HEK293T (cell line): ENCODE measurements around the gene CD79B.

Source experiments
- BHLHE40 ChIP-seq: fragments of 450-650 bp; IDR thresholded peaks from 2 replicates; pipeline ENCODE4 v1.6.1; 2016; ENCODE audit warnings: mild to moderate bottlenecking, moderate library complexity, borderline replicate concordance
- CTBP1 ChIP-seq: fragments of 450-650 bp; IDR thresholded peaks from 2 replicates; pipeline ENCODE4 v1.6.1; 2016; ENCODE audit warnings: borderline replicate concordance
- ELF4 ChIP-seq: fragments of 450-650 bp; IDR thresholded peaks from 2 replicates; pipeline ENCODE4 v1.6.1; 2017; ENCODE audit warnings: antibody characterized with exemption
- FOXA1 ChIP-seq: fragments of 450-650 bp; IDR thresholded peaks from 2 replicates; pipeline ENCODE4 v1.6.1; 2016; ENCODE audit warnings: mild to moderate bottlenecking
- FOXM1 ChIP-seq: fragments of 450-650 bp; IDR thresholded peaks from 2 replicates; pipeline ENCODE4 v1.6.1; 2017; ENCODE audit warnings: mild to moderate bottlenecking, borderline replicate concordance
- HDGF ChIP-seq: fragments of 450-650 bp; IDR thresholded peaks from 2 replicates; pipeline ENCODE4 v1.6.1; 2017; ENCODE audit warnings: antibody characterized with exemption, borderline replicate concordance
- L3MBTL2 ChIP-seq: fragments of 450-650 bp; conservative IDR thresholded peaks from 2 replicates; pipeline ENCODE4 v1.6.1; 2016; ENCODE audit warnings: mild to moderate bottlenecking
- LEF1 ChIP-seq: fragments of 450-650 bp; IDR thresholded peaks from 2 replicates; pipeline ENCODE4 v1.6.1; 2017; ENCODE audit warnings: mild to moderate bottlenecking, borderline replicate concordance
- NFRKB ChIP-seq: fragments of 450-650 bp; IDR thresholded peaks from 2 replicates; pipeline ENCODE4 v1.6.1; 2016; ENCODE audit warnings: mild to moderate bottlenecking, moderate library complexity
- PKNOX1 ChIP-seq: fragments of 450-650 bp; IDR thresholded peaks from 2 replicates; pipeline ENCODE4 v1.6.1; 2016
- SP1 ChIP-seq: fragments of 450-650 bp; IDR thresholded peaks from 2 replicates; pipeline ENCODE4 v1.6.1; 2017
- TARDBP ChIP-seq: fragments of 450-650 bp; IDR thresholded peaks from 2 replicates; pipeline ENCODE4 v1.6.1; 2016
- ZNF384 ChIP-seq: fragments of 450-650 bp; IDR thresholded peaks from 2 replicates; pipeline ENCODE4 v1.6.1; 2016

GRCh38 chr17:63942309-63942985 is 10.3 kb upstream of the CD79B start:
- TF ChIP-seq TARDBP (no peak), ELF4 (no peak), FOXM1 (no peak), FOXA1 (no peak), PKNOX1 (no peak), LEF1 (no peak), BHLHE40 (no peak), HDGF (no peak), L3MBTL2 (no peak), SP1 (no peak), ZNF384 (no peak), NFRKB (no peak), CTBP1 (no peak)
